Mesendoderm (in vitro differentiated cells): ENCODE results near the gene BUD13.
"Not testable (repeated sequence)": the region's sequence is repeated elsewhere in the genome, so short reads cannot be mapped to it uniquely, and the experiment has no call there.

Experiments
- DNase-seq: peaks from one replicate; pipeline ENCODE4 v3.0.0; 2013
- H2AK5ac ChIP-seq: 2 replicates; pipeline ENCODE4 v1.6.1; 2013; ENCODE audit warnings: low read length, inconsistent platforms
- H2BK120ac ChIP-seq: 2 replicates; pipeline ENCODE4 v1.6.1; 2013; ENCODE audit warnings: low read depth, mild to moderate bottlenecking, low read length, moderate library complexity, mixed read lengths
- H2BK15ac ChIP-seq: replicated peaks from 2 replicates; pipeline ENCODE4 v1.6.1; 2013; ENCODE audit warnings: low read depth, mild to moderate bottlenecking, moderate library complexity
- H2BK5ac ChIP-seq: 2 replicates; pipeline ENCODE4 v1.6.1; 2013; ENCODE audit warnings: low read length, inconsistent platforms
- H3K18ac ChIP-seq: 2 replicates; pipeline ENCODE4 v1.6.1; 2013; ENCODE audit warnings: mild to moderate bottlenecking, low read length, mixed read lengths
- H3K23ac ChIP-seq: one replicate; pipeline ENCODE4 v1.6.1; 2013; ENCODE audit warnings: low read length
- H3K27ac ChIP-seq: 2 replicates; pipeline ENCODE4 v1.5.1; 2013; ENCODE audit warnings: low read depth, mild to moderate bottlenecking, inconsistent platforms, low read length, moderate library complexity
- H3K27me3 ChIP-seq: 2 replicates; pipeline ENCODE4 v1.6.1; 2013; ENCODE audit warnings: low read length, control low read depth, mild to moderate bottlenecking, inconsistent platforms; ENCODE audit not compliant: insufficient read depth, poor library complexity
- H3K36me3 ChIP-seq: 2 replicates; pipeline ENCODE4 v1.6.1; 2013; ENCODE audit warnings: low read length, inconsistent platforms; ENCODE audit not compliant: control insufficient read depth, insufficient read depth
- H3K4ac ChIP-seq: one replicate; pipeline ENCODE4 v1.6.1; 2013; ENCODE audit warnings: low read depth, mild to moderate bottlenecking, low read length, moderate library complexity
- H3K4me1 ChIP-seq: 2 replicates; pipeline ENCODE4 v1.6.1; 2013; ENCODE audit warnings: low read depth, low read length, inconsistent platforms; ENCODE audit not compliant: control insufficient read depth
- H3K4me2 ChIP-seq: 2 replicates; pipeline ENCODE4 v1.6.1; 2013; ENCODE audit warnings: low read length
- H3K4me3 ChIP-seq: 2 replicates; pipeline ENCODE4 v1.5.1; 2013; ENCODE audit warnings: mild to moderate bottlenecking, low read length
- H3K56ac ChIP-seq: one replicate; pipeline ENCODE4 v1.6.1; 2013; ENCODE audit warnings: low read length
- H3K79me1 ChIP-seq: 2 replicates; pipeline ENCODE4 v1.6.1; 2013; ENCODE audit warnings: low read length, inconsistent platforms
- H3K79me2 ChIP-seq: 2 replicates; pipeline ENCODE4 v1.6.1; 2013; ENCODE audit warnings: mild to moderate bottlenecking, low read length; ENCODE audit not compliant: control insufficient read depth, insufficient read depth
- H3K9ac ChIP-seq: 2 replicates; pipeline ENCODE4 v1.6.1; 2013; ENCODE audit warnings: low read length, inconsistent platforms
- H4K5ac ChIP-seq: one replicate; pipeline ENCODE4 v1.6.1; 2013; ENCODE audit warnings: low read length
- H4K8ac ChIP-seq: one replicate; pipeline ENCODE4 v1.6.1; 2013; ENCODE audit warnings: low read depth, mild to moderate bottlenecking, control low read depth, low read length, moderate library complexity
- WGBS: extraction: QIAGEN DNeasy Blood & Tissue Kit; methylation state at CpG from one replicate; pipeline ENCODE4 v1.1.7; 2013; ENCODE audit warnings: low lambda C conversion rate, missing lambda C conversion rate; ENCODE audit not compliant: insufficient coverage; ENCODE audit errors: extremely low coverage; 5-methylcytosine and 5-hydroxymethylcytosine counted together

Gene BUD13

DNA sequence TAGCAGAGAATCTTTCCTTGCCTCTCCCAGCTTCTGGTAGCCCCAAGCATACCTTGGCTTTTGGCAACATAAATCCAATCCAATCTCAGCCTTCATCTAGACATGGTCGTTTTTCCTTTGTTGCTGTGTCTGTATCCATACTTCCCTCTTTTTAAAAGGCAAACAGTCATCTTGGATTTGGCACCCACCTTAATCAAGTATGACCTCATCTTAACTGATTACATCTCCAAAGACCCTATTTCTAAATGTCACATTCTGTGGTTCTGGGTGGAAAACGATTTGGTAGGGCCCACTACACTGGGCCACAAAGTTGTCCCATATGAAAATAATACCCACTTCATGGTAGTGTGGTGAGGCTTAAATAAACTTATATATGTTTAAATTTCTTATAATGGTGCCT lies 852 bp downstream of the BUD13 start:
- H3K27me3 ChIP-seq: no peaks in the 10 kb centered on the region
- H2BK5ac ChIP-seq: no peak overlapping the region
- H3K56ac ChIP-seq: peak overlapping the region; percentile 98
- peaks cover 19% of the 10 kb centered on the region for H3K79me2 ChIP-seq
- H3K18ac ChIP-seq: no peak overlapping the region
- H3K79me1 ChIP-seq: peaks cover 5% of the 10 kb centered on the region
- H3K4ac ChIP-seq: peak overlapping the region; percentile 52
- H3K23ac ChIP-seq: no peak overlapping the region
- H3K4me2 ChIP-seq: peak overlapping the region; percentile 52
- H2BK15ac ChIP-seq: no peak overlapping the region
- no peak overlapping the region for H4K8ac ChIP-seq
- DNase-seq: peak; percentile 22
- no peak overlapping the region for H2AK5ac ChIP-seq
- H3K36me3 ChIP-seq: peaks cover 2% of the 10 kb centered on the region
- H3K9ac ChIP-seq: peak overlapping the region; percentile 98
- H3K4me3 ChIP-seq: peak overlapping the region; percentile 31
- no CpG with 5 or more reads among the region's 2 CpGs for WGBS
- H2BK120ac ChIP-seq: no peak overlapping the region
- no peak overlapping the region for H3K27ac ChIP-seq
- H4K5ac ChIP-seq: no peak overlapping the region
- peaks cover 3% of the 10 kb centered on the region for H3K4me1 ChIP-seq

GRCh38 chr11:116762132-116762531 lies 10.7 kb downstream of the BUD13 start:
- no peaks in the 10 kb centered on the region for H3K79me2 ChIP-seq
- no peak overlapping the region for H3K18ac ChIP-seq
- no peak overlapping the region for H3K56ac ChIP-seq
- H3K27ac ChIP-seq: no peak overlapping the region
- no peak overlapping the region for H2BK5ac ChIP-seq
- no peak overlapping the region for H3K23ac ChIP-seq
- no peak overlapping the region for H2AK5ac ChIP-seq
- no peaks in the 10 kb centered on the region for H3K27me3 ChIP-seq
- H3K4ac ChIP-seq: no peak overlapping the region
- no peak overlapping the region for H3K4me3 ChIP-seq
- no peak overlapping the region for H2BK120ac ChIP-seq
- DNase-seq: no peak
- no peaks in the 10 kb centered on the region for H3K4me1 ChIP-seq
- H3K36me3 ChIP-seq: peaks cover 12% of the 10 kb centered on the region
- WGBS: 100% methylated on average over 1 of the region's 2 CpGs
- no peaks in the 10 kb centered on the region for H3K79me1 ChIP-seq
- H4K5ac ChIP-seq: no peak overlapping the region
- no peak overlapping the region for H3K4me2 ChIP-seq
- no peak overlapping the region for H3K9ac ChIP-seq
- no peak overlapping the region for H4K8ac ChIP-seq
- H2BK15ac ChIP-seq: no peak overlapping the region

GRCh38 chr11:116756044-116756443 lies 16.7 kb downstream of the BUD13 start:
- no CpG with 5 or more reads among the region's 8 CpGs for WGBS
- H3K4me3 ChIP-seq, H4K5ac ChIP-seq, H3K4me2 ChIP-seq, H3K9ac ChIP-seq, H2BK15ac ChIP-seq, H3K4me1 ChIP-seq, H2AK5ac ChIP-seq, H2BK5ac ChIP-seq, H3K56ac ChIP-seq, DNase-seq, H3K27ac ChIP-seq, H3K27me3 ChIP-seq, H2BK120ac ChIP-seq, H3K79me1 ChIP-seq, H3K36me3 ChIP-seq, H3K79me2 ChIP-seq, H3K23ac ChIP-seq, H3K4ac ChIP-seq, H4K8ac ChIP-seq, H3K18ac ChIP-seq: not testable (repeated sequence)

GRCh38 chr11:116750070-116750718 lies 22.6 kb downstream of the BUD13 start:
- Histone ChIP-seq H3K27ac (no peak overlapping the region), H2AK5ac (no peak overlapping the region), H3K27me3 (no peaks in the 10 kb centered on the region), H3K4me2 (no peak overlapping the region), H3K4me1 (no peaks in the 10 kb centered on the region), H3K9ac (no peak overlapping the region), H3K79me2 (no peaks in the 10 kb centered on the region), H4K5ac (no peak overlapping the region), H3K79me1 (no peaks in the 10 kb centered on the region), H3K36me3 (peaks cover 6% of the 10 kb centered on the region), H3K23ac (no peak overlapping the region), H2BK120ac (no peak overlapping the region), H3K56ac (no peak overlapping the region), H3K4ac (no peak overlapping the region), H4K8ac (no peak overlapping the region), H2BK15ac (no peak overlapping the region), H3K4me3 (no peak overlapping the region), H2BK5ac (no peak overlapping the region), H3K18ac (no peak overlapping the region)
- DNase-seq: no peak
- WGBS: no CpG with 5 or more reads among the region's 2 CpGs

DNA sequence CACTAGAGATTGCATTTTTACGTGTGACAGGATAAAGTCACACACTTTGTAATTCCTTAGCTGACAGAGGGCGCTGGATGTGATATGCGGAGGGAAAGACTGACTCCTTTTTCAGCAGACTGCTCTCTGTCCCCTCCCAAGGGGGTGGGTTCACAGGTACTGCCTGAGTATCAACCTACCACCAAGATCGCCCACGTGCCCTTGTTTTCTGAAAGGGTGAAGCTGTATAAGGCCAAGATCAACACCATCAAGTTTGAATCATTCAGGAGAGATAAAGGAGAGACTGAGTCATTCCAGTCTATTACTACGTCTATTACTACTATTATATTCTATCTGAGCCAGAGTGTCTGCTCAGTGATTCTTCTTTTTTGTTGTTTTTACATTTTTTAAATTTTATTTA lies 30.7 kb downstream of the BUD13 start:
- H3K79me2 ChIP-seq: no peaks in the 10 kb centered on the region
- H3K4me3 ChIP-seq: no peak overlapping the region
- H2BK5ac ChIP-seq: no peak overlapping the region
- no peak overlapping the region for H4K8ac ChIP-seq
- no peak overlapping the region for H3K9ac ChIP-seq
- H2BK15ac ChIP-seq: no peak overlapping the region
- peak overlapping the region; percentile 40 for H3K56ac ChIP-seq
- H2AK5ac ChIP-seq: no peak overlapping the region
- H3K79me1 ChIP-seq: no peaks in the 10 kb centered on the region
- no peak overlapping the region for H4K5ac ChIP-seq
- no peak overlapping the region for H2BK120ac ChIP-seq
- H3K4me1 ChIP-seq: peaks cover 4% of the 10 kb centered on the region
- H3K27me3 ChIP-seq: no peaks in the 10 kb centered on the region
- no peak overlapping the region for H3K4me2 ChIP-seq
- H3K27ac ChIP-seq: no peak overlapping the region
- no peak overlapping the region for H3K23ac ChIP-seq
- H3K36me3 ChIP-seq: no peaks in the 10 kb centered on the region
- no peak overlapping the region for H3K4ac ChIP-seq
- no CpG with 5 or more reads among the region's 6 CpGs for WGBS
- DNase-seq: peak; percentile 53
- no peak overlapping the region for H3K18ac ChIP-seq

DNA sequence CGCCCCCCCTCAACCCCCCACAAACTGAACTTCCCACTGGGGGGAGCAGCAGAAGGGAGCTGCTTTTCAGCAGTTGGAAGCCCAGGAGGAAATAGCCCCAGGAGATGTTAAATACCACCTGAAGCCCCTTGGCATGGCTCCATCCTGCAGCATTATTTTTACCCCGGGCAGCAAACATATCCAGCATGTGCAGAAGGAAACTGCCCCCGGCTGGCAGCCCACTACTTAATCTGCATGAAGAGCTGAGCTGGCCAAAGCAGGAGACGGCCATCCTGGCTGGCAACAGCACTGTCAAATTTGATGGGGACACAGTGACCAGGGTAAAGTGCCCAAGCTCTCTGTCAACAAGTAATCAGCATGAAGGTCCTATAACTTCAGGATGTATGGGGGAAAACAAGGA lies 32.0 kb downstream of the BUD13 start:
- H3K27ac ChIP-seq: no peak overlapping the region
- DNase-seq: no peak
- no peaks in the 10 kb centered on the region for H3K36me3 ChIP-seq
- no peak overlapping the region for H3K4ac ChIP-seq
- no peak overlapping the region for H2AK5ac ChIP-seq
- no peaks in the 10 kb centered on the region for H3K27me3 ChIP-seq
- H3K4me2 ChIP-seq: no peak overlapping the region
- H3K23ac ChIP-seq: no peak overlapping the region
- no peak overlapping the region for H2BK120ac ChIP-seq
- no peak overlapping the region for H3K9ac ChIP-seq
- no peak overlapping the region for H4K8ac ChIP-seq
- no peak overlapping the region for H4K5ac ChIP-seq
- no peak overlapping the region for H3K56ac ChIP-seq
- no peak overlapping the region for H2BK5ac ChIP-seq
- peaks cover 4% of the 10 kb centered on the region for H3K4me1 ChIP-seq
- no peak overlapping the region for H2BK15ac ChIP-seq
- no peak overlapping the region for H3K18ac ChIP-seq
- no peaks in the 10 kb centered on the region for H3K79me2 ChIP-seq
- H3K79me1 ChIP-seq: no peaks in the 10 kb centered on the region
- no CpG with 5 or more reads among the region's 4 CpGs for WGBS
- no peak overlapping the region for H3K4me3 ChIP-seq
